Left forelimb (tissue), 1 donor: ENCODE results near the gene U2AF1L4.

Experiments used
- DNase-seq: peaks from one replicate; pipeline ENCODE4 v3.0.0-alpha.2; 2018; ENCODE audit warnings: low spot score

U2AF1L4 gene

GRCh38 chr19:35740423-35741202, 4.6 kb downstream of the U2AF1L4 start:
- peak; percentile 98 for DNase-seq

GRCh38 chr19:35740108-35740422, 5.2 kb downstream of the U2AF1L4 start:
- DNase-seq = no peak

GRCh38 chr19:35739275-35740107, 5.7 kb downstream of the U2AF1L4 start:
- DNase-seq = no peak

- DNase-seq = no peak
Observed at GRCh38 chr19:35738887-35739229, 6.4 kb downstream of the U2AF1L4 start.

- no peak for DNase-seq
Observed at GRCh38 chr19:35738021-35738886, 7.0 kb downstream of the U2AF1L4 start.

GRCh38 chr19:35736913-35737886, 8.0 kb downstream of the U2AF1L4 start:
- DNase-seq = no peak

- DNase-seq = no peak
Observed at GRCh38 chr19:35734889-35735288, 10.3 kb downstream of the U2AF1L4 start.

GRCh38 chr19:35734273-35734672, 10.9 kb downstream of the U2AF1L4 start:
- DNase-seq = no peak

- no peak for DNase-seq
Observed at GRCh38 chr19:35733180-35734125, 11.8 kb downstream of the U2AF1L4 start.

GRCh38 chr19:35732540-35733179, 12.6 kb downstream of the U2AF1L4 start:
- no peak for DNase-seq

- DNase-seq = no peak
Observed at GRCh38 chr19:35731779-35732405, 13.3 kb downstream of the U2AF1L4 start.

- DNase-seq = no peak
Observed at GRCh38 chr19:35731353-35731752, 13.9 kb downstream of the U2AF1L4 start.

GRCh38 chr19:35730326-35730725, 14.9 kb downstream of the U2AF1L4 start:
- no peak for DNase-seq

- no peak for DNase-seq
Observed at GRCh38 chr19:35729763-35730162, 15.5 kb downstream of the U2AF1L4 start.

GRCh38 chr19:35729021-35729420, 16.2 kb downstream of the U2AF1L4 start:
- DNase-seq = no peak

GRCh38 chr19:35727956-35728706, 17.1 kb downstream of the U2AF1L4 start:
- no peak for DNase-seq

- DNase-seq = no peak
Observed at GRCh38 chr19:35727053-35727955, 17.9 kb downstream of the U2AF1L4 start.
